ENCODE measurements around the gene TNK2.
"Not testable (repeated sequence)": the region's sequence is repeated elsewhere in the genome, so short reads cannot be mapped to it uniquely, and the experiment has no call there.

Gene TNK2

DNA sequence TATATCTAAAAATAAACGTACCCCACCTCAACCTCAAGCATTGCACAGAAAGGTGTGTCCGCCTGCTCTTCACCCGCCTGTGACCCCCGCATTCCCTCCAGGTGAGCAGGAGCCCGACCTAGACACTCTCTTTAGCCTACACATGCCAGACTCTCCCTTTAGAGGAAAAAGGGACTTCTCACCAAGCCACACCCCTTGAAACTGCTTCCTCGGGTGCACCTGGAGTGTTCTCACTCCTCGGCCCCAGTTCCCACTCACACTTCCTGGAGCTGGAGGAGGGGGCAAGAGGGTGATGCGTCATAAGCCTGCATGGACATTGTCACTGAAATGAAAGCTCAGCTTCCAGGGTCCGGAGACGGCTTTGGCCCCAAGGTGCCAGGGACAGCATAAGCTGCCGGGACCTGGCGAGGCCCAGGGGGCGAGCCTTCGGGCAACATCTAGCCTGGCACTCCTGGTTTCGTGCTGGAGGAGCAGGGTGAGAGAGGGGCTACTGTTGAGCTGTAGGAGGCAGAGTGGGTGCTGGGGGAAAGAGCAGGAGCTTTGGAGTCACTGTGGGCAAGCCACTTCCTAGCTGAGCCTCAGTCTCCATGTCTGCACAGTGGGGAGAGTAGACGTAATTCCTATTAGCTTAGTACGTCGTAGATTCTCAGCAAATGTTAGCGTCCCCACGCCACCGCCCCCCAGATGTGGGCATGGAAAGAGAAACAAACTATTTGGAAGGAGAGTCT, 86.8 kb downstream of the TNK2 start:
- DNase-seq (ENCODE audit: low read depth) = no peak

- DNase-seq (ENCODE audit: low read depth) = no peak
These were observed 87.5 kb downstream of the TNK2 start for GRCh38 chr3:195820901-195821300.

DNA sequence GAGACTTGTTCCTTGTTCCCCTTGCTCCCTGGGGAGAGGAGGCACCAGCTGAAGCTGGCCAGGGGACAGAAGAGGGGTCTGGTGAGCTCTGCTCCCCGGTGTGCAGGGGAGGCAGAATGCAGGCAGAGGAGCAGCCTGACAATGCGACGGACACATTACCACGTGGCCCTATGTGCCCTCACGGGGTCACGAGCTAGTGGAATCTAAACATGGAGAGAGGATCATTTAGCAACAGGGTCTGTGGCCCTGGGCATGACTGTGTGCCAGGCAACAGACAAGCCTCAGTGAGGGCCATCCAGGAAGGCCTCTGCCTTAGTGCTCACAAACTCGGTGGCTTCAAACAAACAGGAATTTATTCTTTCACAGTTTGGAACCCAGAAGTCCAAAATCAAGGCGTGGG, 88.2 kb downstream of the TNK2 start:
- DNase-seq (ENCODE audit: low read depth) = no peak

DNA sequence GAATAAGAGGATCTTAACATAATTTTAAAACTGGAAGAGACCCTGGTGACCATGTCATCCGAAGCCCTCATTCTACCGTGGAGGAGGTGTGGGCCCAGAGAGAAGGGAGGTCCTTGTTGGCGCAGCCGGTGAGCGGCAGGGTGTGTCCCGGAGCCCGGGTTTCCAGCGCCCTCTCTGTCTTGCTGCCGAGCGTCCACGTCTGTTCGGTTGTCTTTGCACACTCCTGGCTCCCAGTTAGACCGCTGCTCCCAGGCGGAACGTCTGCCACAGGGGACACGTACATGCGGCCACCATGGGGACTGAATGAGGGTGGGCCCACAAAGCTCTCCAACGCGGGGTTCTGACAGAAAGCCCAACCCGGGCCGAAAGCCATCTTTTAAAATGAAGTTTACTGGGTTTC, 90.0 kb downstream of the TNK2 start:
- no peak for DNase-seq (ENCODE audit: low read depth)

DNA sequence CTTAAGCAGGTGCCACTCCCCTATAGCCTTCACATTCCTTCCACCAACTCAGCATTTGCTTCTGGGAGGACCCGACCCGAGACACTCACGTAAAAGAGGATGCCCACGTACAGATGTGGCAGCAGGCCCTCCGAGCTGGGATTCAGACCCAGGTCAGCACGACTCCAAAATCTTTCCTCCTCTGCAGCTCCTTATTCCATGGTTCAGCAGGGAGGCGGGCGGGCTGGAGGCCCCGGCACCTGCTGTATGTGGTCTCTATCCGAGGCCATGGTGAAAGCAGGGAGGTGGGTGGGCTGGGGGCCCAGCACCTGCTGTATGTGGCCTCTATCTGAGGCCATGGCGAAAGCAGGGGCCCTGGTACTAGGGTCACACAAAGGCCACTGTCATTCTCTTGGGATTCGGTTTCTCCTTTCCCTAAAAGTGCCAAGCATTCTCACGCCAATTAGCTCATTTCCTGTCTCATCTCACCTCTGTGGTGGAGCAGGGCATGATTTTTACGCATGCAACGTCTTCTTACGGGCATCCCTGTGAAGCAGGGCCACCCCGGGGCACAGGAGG, 90.7 kb downstream of the TNK2 start:
- no peak for DNase-seq (ENCODE audit: low read depth)

DNA sequence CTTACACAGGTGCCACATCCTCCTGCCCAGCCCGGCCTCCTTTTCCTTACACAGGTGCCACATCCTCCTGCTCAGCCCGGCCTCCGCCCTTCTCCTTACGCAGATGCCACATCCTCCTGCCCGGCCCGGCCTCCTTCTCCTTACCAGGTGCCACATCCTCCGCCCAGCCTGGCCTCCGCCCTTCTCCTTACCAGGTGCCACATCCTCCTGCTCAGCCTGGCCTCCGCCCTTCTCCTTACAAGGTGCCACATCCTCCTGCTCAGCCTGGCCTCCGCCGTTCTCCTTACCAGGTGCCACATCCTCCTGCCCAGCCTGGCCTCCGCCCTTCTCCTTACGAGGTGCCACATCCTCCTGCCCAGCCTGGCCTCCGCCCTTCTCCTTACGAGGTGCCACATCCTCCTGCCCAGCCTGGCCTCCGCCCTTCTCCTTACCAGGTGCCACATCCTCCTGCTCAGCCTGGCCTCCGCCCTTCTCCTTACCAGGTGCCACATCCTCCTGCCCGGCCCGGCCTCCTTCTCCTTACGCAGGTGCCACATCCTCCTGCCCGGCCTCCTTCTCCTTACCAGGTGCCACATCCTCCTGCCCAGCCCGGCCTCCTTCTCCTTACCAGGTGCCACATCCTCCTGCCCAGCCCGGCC, 92.0 kb downstream of the TNK2 start:
- DNase-seq (ENCODE audit: low read depth) = not testable (repeated sequence)

- no peak for DNase-seq (ENCODE audit: low read depth)
These were observed 93.1 kb downstream of the TNK2 start for GRCh38 chr3:195815169-195815771.

DNA sequence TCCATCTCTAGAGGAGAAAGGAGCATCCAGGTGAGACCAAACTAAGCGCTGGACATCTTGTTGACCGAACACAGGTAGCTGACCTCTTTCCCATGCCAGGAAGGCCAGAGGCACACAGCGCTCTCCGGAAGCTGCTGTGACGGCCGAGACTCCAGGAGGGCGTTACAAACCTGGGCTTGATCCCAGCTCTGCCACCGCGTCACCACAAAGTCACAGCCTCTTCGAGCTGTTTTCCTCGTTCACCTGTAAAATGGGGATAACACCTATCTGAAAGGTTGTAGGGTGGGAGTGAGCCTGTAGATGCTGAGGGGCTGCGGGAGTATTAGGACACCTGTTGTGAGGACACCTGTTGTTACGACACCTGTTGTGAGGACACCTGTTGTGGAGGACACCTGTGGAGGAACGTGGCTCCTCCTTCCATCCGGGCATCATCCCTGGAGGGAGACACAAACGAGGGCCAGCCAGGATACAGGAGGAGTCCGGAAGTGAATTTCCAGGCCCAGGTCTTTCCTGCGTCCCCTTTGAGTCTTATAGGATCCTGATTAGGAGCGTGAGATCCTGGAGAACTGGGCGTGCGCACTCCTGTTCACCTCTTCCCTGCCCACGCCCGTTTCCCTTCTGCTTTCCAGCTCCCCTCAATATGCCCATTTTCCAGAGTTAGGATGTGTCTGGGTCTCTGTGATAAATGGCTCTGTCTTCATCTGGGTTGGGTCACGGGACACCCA, 94.3 kb downstream of the TNK2 start:
- DNase-seq (ENCODE audit: low read depth) = no peak

Data from activated T-helper 1 cell treated with Interleukin-2 at 50 U/mL for 16 hours (primary cell).